ENCODE results near the gene PIK3R6.

- no peak for TF ChIP-seq POLR2AphosphoS5 (IDR thresholded peaks at IDR 0.05; ENCODE audit: low read depth, low read length)
- no peak for TF ChIP-seq ELF1 (IDR thresholded peaks at IDR 0.05)
- TF ChIP-seq EP300 (IDR thresholded peaks at IDR 0.05; ENCODE audit: borderline replicate concordance in 1 of 2, low read depth in 1 of 2, low read length in 1 of 2), result no peak
- no peak for TF ChIP-seq CTCF (IDR thresholded peaks at IDR 0.05)
- TF ChIP-seq MAX (IDR thresholded peaks at IDR 0.05; ENCODE audit: low read depth), result no peak
- no peak for TF ChIP-seq NFIC (IDR thresholded peaks at IDR 0.05; ENCODE audit: borderline replicate concordance)
- TF ChIP-seq YY1 (IDR thresholded peaks at IDR 0.05; ENCODE audit: low read depth), result no peak
- no peak for TF ChIP-seq MXI1 (IDR thresholded peaks at IDR 0.05; ENCODE audit: low read depth, low read length)
- no peak for TF ChIP-seq TAF1 (IDR thresholded peaks at IDR 0.05; ENCODE audit: borderline replicate concordance, low read depth, low read length)
- no peak for TF ChIP-seq TEAD4 (IDR thresholded peaks at IDR 0.05; ENCODE audit: borderline replicate concordance, insufficient read depth)
- no peak for TF ChIP-seq ZBTB33 (IDR thresholded peaks at IDR 0.05; ENCODE audit: borderline replicate concordance, low read depth)
- TF ChIP-seq SIN3A (IDR thresholded peaks at IDR 0.05; ENCODE audit: borderline replicate concordance, low read depth, low read length), result no peak
Observed at GRCh38 chr17:8821446-8822105, 45.9 kb downstream of the PIK3R6 start.
